RPMI8226 (cell line): ENCODE results near the gene BET1L.
"Not testable (repeated sequence)": the region's sequence is repeated elsewhere in the genome, so short reads cannot be mapped to it uniquely, and the experiment has no call there.

ENCODE experiments used
- DNase-seq: peaks from one replicate; pipeline ENCODE4 v3.0.0-alpha.2; 2015

Gene BET1L

GRCh38 chr11:191490-192478 is 15.4 kb downstream of the BET1L start:
- not testable (repeated sequence) for DNase-seq

GRCh38 chr11:190546-190945 is 16.7 kb downstream of the BET1L start:
- DNase-seq: not testable (repeated sequence)

- not testable (repeated sequence) for DNase-seq
Measured at GRCh38 chr11:189843-190311, 17.3 kb downstream of the BET1L start.

- DNase-seq: not testable (repeated sequence)
Measured at GRCh38 chr11:189200-189783, 17.9 kb downstream of the BET1L start.

- not testable (repeated sequence) for DNase-seq
Measured at GRCh38 chr11:180242-180641, 27.0 kb downstream of the BET1L start.
